Pulmonary artery endothelial cell (primary cell): ENCODE data around the gene FOXD3. TPM values are rescaled to one million over a fixed set of nuclear protein-coding genes. Genes with fewer than 3 reads are reported as not detected.
A peak's percentile ranks its signal among the peaks of the same experiment; 100 is the strongest.

Experiments used
- DNase-seq: peaks from one replicate; pipeline ENCODE4 v3.0.0-alpha.2; 2011; ENCODE audit warnings: low read depth, low spot score
- total RNA-seq: library from RNA; depleted of rRNA; stranded (reverse); fragments of >200 nt; gene quantifications from 2 replicates; pipeline ENCODE4 v1.2.3, GENCODE V29; 2014

Gene FOXD3
- total RNA-seq, 1 donor from 2014 or later: not detected

- DNase-seq: no peak
Observed at GRCh38 chr1:63362073-63362472, 39.7 kb downstream of the FOXD3 start.

DNA sequence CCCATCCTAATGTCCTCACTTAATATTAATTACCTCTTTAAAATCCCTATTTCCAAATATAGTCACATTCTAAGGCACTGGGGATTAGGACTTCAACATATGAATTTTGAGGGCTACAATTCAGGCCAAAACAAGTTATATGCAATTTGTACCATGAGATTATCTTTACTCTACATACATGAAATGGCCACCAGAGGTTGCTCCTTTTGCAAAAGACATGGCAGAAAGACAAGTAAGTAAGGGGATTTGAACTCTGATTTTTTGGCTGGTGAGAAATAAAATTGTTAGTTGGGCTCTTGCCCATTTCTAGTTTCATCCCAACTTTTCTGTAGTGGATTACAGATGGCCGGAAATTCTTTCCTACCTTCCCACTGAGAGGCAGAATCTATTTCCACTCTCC is 40.2 kb downstream of the FOXD3 start:
- DNase-seq: no peak

DNA sequence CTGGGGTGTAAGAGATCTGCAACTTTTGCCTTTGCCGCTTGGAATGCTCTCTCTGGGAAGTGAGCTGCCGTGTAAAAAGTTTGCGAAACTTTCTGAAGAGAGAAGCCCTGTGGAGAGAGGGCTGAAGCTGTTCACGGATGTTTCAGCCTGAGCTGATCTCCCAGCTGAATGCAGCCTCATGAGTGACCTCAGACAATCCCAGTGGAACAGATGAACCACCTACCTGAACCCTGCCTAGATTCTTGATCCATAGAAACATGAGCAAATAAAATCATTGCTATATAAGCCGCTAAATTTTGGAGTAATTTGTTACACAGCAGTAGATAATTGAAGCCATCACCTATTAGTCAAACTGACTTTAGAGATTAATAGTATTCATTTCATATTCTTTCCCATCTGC is 40.6 kb downstream of the FOXD3 start:
- DNase-seq: no peak

DNA sequence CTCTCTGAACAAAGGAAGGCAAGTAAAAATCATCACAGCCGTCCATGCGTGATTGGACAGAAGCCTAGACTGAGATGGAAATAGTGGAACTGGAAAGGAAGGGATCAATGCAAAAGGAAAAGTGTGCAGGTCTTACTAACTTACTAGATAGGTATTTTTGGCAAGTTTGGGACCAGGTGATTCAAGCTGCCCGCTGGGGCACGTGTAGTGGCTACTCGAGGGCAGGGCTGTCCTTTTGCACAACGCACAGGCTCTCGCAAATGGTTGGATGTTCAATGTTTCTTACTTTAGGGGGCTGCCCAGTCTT is 44.5 kb downstream of the FOXD3 start:
- no peak for DNase-seq

- peak; percentile 59 for DNase-seq
Observed at GRCh38 chr1:63367215-63368103, 45.1 kb downstream of the FOXD3 start, which contains the start of gene ALG6. Gene ALG6, plus strand, starts transcription at chr1:63367627. Its CDS starts 3,351 bp downstream, at chr1:63370978.

GRCh38 chr1:63368131-63368530 is 45.8 kb downstream of the FOXD3 start:
- no peak for DNase-seq

Other genes starting within 250 kb of the FOXD3 start
- 16.2 and 27.2 TPM in 2 replicates for gene ALG6, start 45.1 kb downstream of the FOXD3 start, total RNA-seq
- gene ITGB3BP, start 200.7 kb downstream of the FOXD3 start, total RNA-seq: 23.3 and 27.2 TPM in 2 replicates
- gene EFCAB7, start 201.0 kb downstream of the FOXD3 start, total RNA-seq: 4.1 and 5.9 TPM in 2 replicates